Measurements from ENCODE around the gene KCTD20.

Gene KCTD20

GRCh38 chr6:36536873-36537547 lies 94.2 kb downstream of the KCTD20 start:
- no peak for DNase-seq (ENCODE audit: low read depth)

GRCh38 chr6:36539814-36540568 lies 97.2 kb downstream of the KCTD20 start:
- no peak for DNase-seq (ENCODE audit: low read depth)

Data from GM04504 (cell line).